Activated T-cell treated with anti-CD3 and anti-CD28 coated beads, Interleukin-2, amount 50 U/mL, for 72 hours (primary cell): ENCODE results near the gene PXK. TPM values are rescaled to one million over a fixed set of nuclear protein-coding genes. Genes with fewer than 3 reads are reported as not detected.
A peak's percentile ranks its signal among the peaks of the same experiment; 100 is the strongest.
"Not testable (repeated sequence)": the region's sequence is repeated elsewhere in the genome, so short reads cannot be mapped to it uniquely, and the experiment has no call there.

Source experiments
- ATAC-seq, 2 donors: fragments of 150-1000 bp; cut with Tn5 transposase; replicated peaks in 1 of 2; 2 replicates each; pipeline ENCODE4 v1.10.0; 2021; ENCODE audit warnings: moderate library complexity in 2 of 2, mild to moderate bottlenecking in 1 of 2
- DNase-seq, 2 donors: peaks; one replicate each; pipeline ENCODE4 v3.0.0; 2021 to 2022; ENCODE audit warnings: mixed read lengths in 1 of 2
- H3K27ac Mint-ChIP-seq: one replicate; pipeline ENCODE4 v1.8.0; 2022; ENCODE audit warnings: mild to moderate bottlenecking, moderate library complexity, mixed read lengths
- H3K27me3 Mint-ChIP-seq: one replicate; pipeline ENCODE4 v1.8.0; 2022; ENCODE audit warnings: low read depth, mixed read lengths
- H3K36me3 Mint-ChIP-seq, 2 donors: one replicate each; pipeline ENCODE4 v1.8.0; 2022; ENCODE audit warnings: mixed read lengths in 2 of 2, mild to moderate bottlenecking in 1 of 2; ENCODE audit not compliant: insufficient read depth in 2 of 2
- H3K4me1 Mint-ChIP-seq: one replicate; pipeline ENCODE4 v1.8.0; 2022; ENCODE audit warnings: low read depth, mixed read lengths
- H3K4me3 Mint-ChIP-seq, 2 donors: one replicate each; pipeline ENCODE4 v1.8.0; 2022; ENCODE audit warnings: mild to moderate bottlenecking in 2 of 2, mixed read lengths in 2 of 2, moderate library complexity in 2 of 2
- H3K9me3 Mint-ChIP-seq, 2 donors: one replicate each; pipeline ENCODE4 v1.8.0; 2022; ENCODE audit warnings: mixed read lengths in 2 of 2
- total RNA-seq, 2 donors: library from RNA; stranded (reverse); gene quantifications; one replicate each; pipeline ENCODE4 v1.2.3, GENCODE V29; 2022

Gene PXK
- total RNA-seq, 2 donors from 2014 or later, result 76.1 to 79.0 TPM

DNA sequence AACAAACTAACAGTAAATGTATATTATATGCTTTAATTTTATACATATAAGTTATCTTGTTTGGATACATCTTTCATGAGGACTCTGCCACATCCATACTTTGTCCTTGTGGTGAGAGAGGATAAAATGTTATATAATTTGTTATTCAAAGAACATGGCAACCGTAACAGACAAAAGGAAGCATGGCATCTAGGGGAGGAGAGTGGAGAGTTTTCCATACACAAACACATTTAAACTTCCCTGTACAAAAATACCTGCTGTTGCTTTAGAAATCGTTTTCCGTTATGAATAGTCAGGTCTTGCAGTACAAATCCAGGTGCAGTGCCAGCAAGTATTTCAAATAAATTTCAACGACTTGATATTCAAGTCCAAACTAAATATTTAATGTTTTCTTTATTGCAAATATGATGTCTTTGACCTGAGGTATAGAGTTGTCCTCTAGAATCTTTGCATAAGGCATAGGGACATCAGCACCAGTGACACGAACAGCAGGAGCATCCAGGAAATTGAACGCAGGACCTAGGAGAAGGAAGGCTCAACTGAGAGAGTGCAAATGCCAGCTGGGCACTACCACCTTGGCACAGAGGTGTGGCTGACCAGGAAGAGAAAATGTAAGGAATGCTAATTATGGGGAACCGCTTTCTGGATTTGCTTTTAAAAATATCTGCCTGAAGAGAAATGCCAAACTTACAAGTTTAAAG lies 95.1 kb downstream of the PXK start:
- Mint-ChIP-seq H3K36me3 (peaks cover 4 to 32% of the 10 kb centered on the region in 2 donors), H3K27me3 (no peaks in the 10 kb centered on the region), H3K27ac (no peak overlapping the region), H3K9me3 (no peaks in the 10 kb centered on the region), H3K4me1 (peaks cover 20% of the 10 kb centered on the region), H3K4me3 (no peak overlapping the region)
- no peak for DNase-seq
- ATAC-seq, result no peak

- DNase-seq, result no peak
- no peak overlapping the region for H3K27ac Mint-ChIP-seq
Measured at GRCh38 chr3:58429657-58430056, 97.0 kb downstream of the PXK start.

GRCh38 chr3:58432905-58433304 lies 100.2 kb downstream of the PXK start:
- peaks cover 4 to 18% of the 10 kb centered on the region in 2 donors for H3K36me3 Mint-ChIP-seq

More at GRCh38 chr3:58429657-58430056, 97.0 kb downstream of the PXK start:
- Mint-ChIP-seq H3K27me3 (no peaks in the 10 kb centered on the region), H3K4me3 (no peak overlapping the region), H3K9me3 (no peaks in the 10 kb centered on the region), H3K4me1 (peaks cover 35% of the 10 kb centered on the region), H3K36me3 (peaks cover 4 to 29% of the 10 kb centered on the region in 2 donors)
- ATAC-seq, result no peak

GRCh38 chr3:58433400-58434167 lies 100.9 kb downstream of the PXK start, which contains the start of gene PDHB:
TSS of gene PDHB (minus strand) at chr3:58433832. CDS start at chr3:58433809, 23 bp downstream.
- H3K4me1 Mint-ChIP-seq, result peaks cover 43% of the 10 kb centered on the region
- peaks cover 4 to 14% of the 10 kb centered on the region in 2 donors for H3K36me3 Mint-ChIP-seq
- peak within 1 kb of the TSS; percentile 87 for H3K27ac Mint-ChIP-seq
- peak within 1 kb of the TSS; percentile 93 to 97 for H3K4me3 Mint-ChIP-seq
- DNase-seq (peak; percentile 91 to 93), ATAC-seq (peak; percentile 94 to 95)
- H3K9me3 Mint-ChIP-seq, result no peaks in the 10 kb centered on the region
- H3K27me3 Mint-ChIP-seq, result no peaks in the 10 kb centered on the region

More at GRCh38 chr3:58432905-58433304, 100.2 kb downstream of the PXK start:
- Mint-ChIP-seq H3K9me3 (no peaks in the 10 kb centered on the region), H3K27me3 (no peaks in the 10 kb centered on the region), H3K4me1 (peaks cover 43% of the 10 kb centered on the region), H3K27ac (peak overlapping the region; percentile 87), H3K4me3 (peak overlapping the region; percentile 93 to 97)
- DNase-seq, result no peak
- ATAC-seq, result no peak

DNA sequence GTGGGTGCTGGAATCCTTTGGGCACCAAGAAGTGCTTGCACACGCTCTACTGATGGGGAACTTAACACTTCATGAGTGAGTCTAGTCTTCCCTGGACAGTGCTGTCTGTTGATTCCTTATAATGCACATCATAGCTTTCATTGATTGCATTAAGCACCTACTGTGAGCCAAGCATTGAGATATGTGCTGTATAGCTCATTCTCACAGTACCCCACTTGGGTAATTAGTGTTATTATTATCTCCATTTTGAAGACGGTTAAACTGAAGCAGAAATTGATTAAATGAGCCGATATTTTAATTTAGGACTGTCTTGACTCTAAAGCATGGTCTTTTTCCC lies 101.4 kb downstream of the PXK start:
- Mint-ChIP-seq H3K27me3 (no peaks in the 10 kb centered on the region), H3K9me3 (no peaks in the 10 kb centered on the region), H3K4me3 (peak overlapping the region; percentile 93 to 97), H3K27ac (no peak overlapping the region), H3K36me3 (peaks cover 0 to 9% of the 10 kb centered on the region in 2 donors), H3K4me1 (peaks cover 43% of the 10 kb centered on the region)
- no peak for DNase-seq
- no peak for ATAC-seq

- Mint-ChIP-seq H3K9me3 (no peaks in the 10 kb centered on the region), H3K27ac (no peak overlapping the region), H3K4me3 (peak overlapping the region; percentile 93 to 97), H3K27me3 (no peaks in the 10 kb centered on the region), H3K4me1 (peaks cover 40% of the 10 kb centered on the region), H3K36me3 (peaks cover 0 to 8% of the 10 kb centered on the region in 2 donors)
- no peak for DNase-seq
- ATAC-seq, result no peak
Measured at GRCh38 chr3:58434511-58434910, 101.8 kb downstream of the PXK start.

DNA sequence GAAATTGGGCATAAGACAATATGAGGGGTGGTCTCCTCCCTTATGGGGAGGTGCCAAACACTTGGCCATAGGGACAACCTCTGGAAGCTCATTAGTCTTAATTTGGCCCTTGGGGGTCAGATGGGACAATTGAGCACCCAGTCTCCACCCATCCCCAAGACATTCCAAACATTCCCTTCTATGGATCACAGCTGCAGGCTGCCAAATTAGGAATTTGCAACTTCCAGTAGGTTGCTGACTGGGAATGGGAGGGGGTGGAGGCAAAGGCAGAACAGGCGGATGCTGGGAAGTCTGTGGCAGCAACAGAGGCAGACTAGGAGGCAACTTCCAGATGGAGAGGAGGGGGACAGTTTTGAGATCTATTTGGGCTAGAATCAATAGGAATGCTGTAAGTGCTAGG lies 102.3 kb downstream of the PXK start:
- Mint-ChIP-seq H3K4me1 (peaks cover 35% of the 10 kb centered on the region), H3K9me3 (no peaks in the 10 kb centered on the region), H3K4me3 (peak overlapping the region in 1 of 2 donors; percentile 28), H3K36me3 (peaks cover 0 to 8% of the 10 kb centered on the region in 2 donors), H3K27ac (no peak overlapping the region), H3K27me3 (no peaks in the 10 kb centered on the region)
- no peak for DNase-seq
- ATAC-seq, result no peak

- H3K27ac Mint-ChIP-seq, result peak overlapping the region; percentile 12
- not testable (repeated sequence) for ATAC-seq, H3K36me3 Mint-ChIP-seq, H3K9me3 Mint-ChIP-seq, H3K4me3 Mint-ChIP-seq, H3K27me3 Mint-ChIP-seq, DNase-seq
- peaks cover 27% of the 10 kb centered on the region for H3K4me1 Mint-ChIP-seq
Measured at GRCh38 chr3:58437276-58437675, 104.6 kb downstream of the PXK start.

DNA sequence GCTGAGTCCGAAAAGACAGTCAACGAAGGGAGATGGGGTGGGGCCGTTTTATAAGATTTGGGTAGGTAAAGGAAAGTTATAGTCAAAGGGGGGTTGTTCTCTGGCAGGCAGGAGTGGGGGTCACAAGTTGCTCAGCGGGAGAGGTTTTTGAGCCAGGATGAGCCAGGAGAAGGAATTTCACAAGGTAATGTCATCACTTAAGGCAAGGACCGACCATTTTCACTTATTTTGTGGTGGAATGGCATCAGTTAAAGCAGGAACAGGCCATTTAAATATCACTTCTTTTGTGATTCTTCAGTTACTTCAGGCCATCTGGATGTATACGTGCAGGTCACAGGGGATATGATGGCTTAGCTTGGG lies 108.3 kb downstream of the PXK start:
- H3K4me3 Mint-ChIP-seq, ATAC-seq, H3K4me1 Mint-ChIP-seq, H3K36me3 Mint-ChIP-seq, H3K9me3 Mint-ChIP-seq, DNase-seq, H3K27ac Mint-ChIP-seq, H3K27me3 Mint-ChIP-seq: not testable (repeated sequence)

GRCh38 chr3:58441514-58442450 lies 109.1 kb downstream of the PXK start:
- no peaks in the 10 kb centered on the region for H3K27me3 Mint-ChIP-seq
- H3K36me3 Mint-ChIP-seq, result no peaks in the 10 kb centered on the region
- H3K4me1 Mint-ChIP-seq, result no peaks in the 10 kb centered on the region
- H3K27ac Mint-ChIP-seq, result no peak overlapping the region
- no peak overlapping the region for H3K4me3 Mint-ChIP-seq
- ATAC-seq (no peak), DNase-seq (no peak)
- no peaks in the 10 kb centered on the region for H3K9me3 Mint-ChIP-seq

DNA sequence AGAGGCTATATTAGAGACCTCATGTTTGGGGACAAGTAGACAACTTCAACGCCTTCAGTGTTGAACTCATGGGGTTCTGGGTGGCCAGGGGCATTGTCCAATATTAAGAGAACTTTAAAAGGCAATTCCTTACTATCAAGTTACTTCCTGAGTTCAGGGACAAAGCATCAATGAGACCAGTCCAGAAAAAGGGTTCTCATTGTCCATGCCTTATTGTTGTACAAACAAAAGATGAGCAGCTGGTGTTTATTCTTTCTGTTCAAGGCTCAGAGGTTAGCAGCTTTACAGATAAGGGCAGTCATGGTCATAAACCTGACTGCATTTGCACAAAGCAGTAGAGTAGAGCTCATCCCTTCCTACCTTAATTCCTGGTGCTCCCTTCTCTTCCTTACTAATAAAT lies 119.5 kb downstream of the PXK start:
- DNase-seq (no peak), ATAC-seq (no peak)
- H3K36me3 Mint-ChIP-seq, result peaks cover 15 to 29% of the 10 kb centered on the region in 2 donors
- H3K9me3 Mint-ChIP-seq, result peaks cover 12 to 15% of the 10 kb centered on the region in 2 donors
- no peak overlapping the region for H3K27ac Mint-ChIP-seq
- H3K4me3 Mint-ChIP-seq, result no peak overlapping the region
- H3K27me3 Mint-ChIP-seq, result peaks cover 5% of the 10 kb centered on the region
- no peaks in the 10 kb centered on the region for H3K4me1 Mint-ChIP-seq

DNA sequence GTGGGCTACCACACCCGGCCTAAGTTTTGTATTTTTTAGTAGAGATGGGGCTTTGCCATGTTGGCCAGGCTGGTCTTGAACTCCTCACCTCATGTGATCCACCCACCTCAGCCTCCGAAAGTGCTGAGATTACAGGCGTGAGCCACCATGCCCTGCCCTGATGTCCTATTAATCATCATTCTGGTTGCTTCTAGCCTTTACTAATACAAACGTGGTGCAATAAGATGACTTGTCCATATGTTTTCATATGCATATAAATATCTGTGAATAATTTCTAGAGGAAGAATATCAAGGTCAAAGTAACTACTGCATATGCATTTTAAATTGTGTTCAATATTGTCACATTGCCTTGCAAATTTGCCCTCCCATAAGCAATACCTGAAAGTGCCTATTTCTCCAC lies 126.5 kb downstream of the PXK start:
- DNase-seq (no peak), ATAC-seq (no peak)
- no peak overlapping the region for H3K4me3 Mint-ChIP-seq
- H3K27ac Mint-ChIP-seq, result no peak overlapping the region
- peaks cover 5 to 8% of the 10 kb centered on the region in 2 donors for H3K9me3 Mint-ChIP-seq
- H3K4me1 Mint-ChIP-seq, result peaks cover 9% of the 10 kb centered on the region
- peaks cover 8 to 19% of the 10 kb centered on the region in 2 donors for H3K36me3 Mint-ChIP-seq
- H3K27me3 Mint-ChIP-seq, result no peaks in the 10 kb centered on the region

GRCh38 chr3:58462829-58463180 lies 130.1 kb downstream of the PXK start:
- Mint-ChIP-seq H3K27ac (no peak overlapping the region), H3K36me3 (no peaks in the 10 kb centered on the region), H3K4me1 (peaks cover 25% of the 10 kb centered on the region), H3K4me3 (no peak overlapping the region), H3K9me3 (no peaks in the 10 kb centered on the region), H3K27me3 (no peaks in the 10 kb centered on the region)
- ATAC-seq, result no peak
- no peak for DNase-seq
